HEK293T (cell line): ENCODE results near the gene RPL13.
"Not testable (repeated sequence)": the region's sequence is repeated elsewhere in the genome, so short reads cannot be mapped to it uniquely, and the experiment has no call there.

Experiments
- CTCF ChIA-PET: fragments of 350-600 bp; formaldehyde crosslinking; extraction: SDS; loops from one replicate; lab custom pipeline; 2021; ENCODE audit warnings: antibody characterized with exemption, inconsistent platforms; lab: Yijun Ruan, JAX
- POLR2A ChIA-PET: fragments of 350-600 bp; formaldehyde crosslinking; extraction: SDS; loops from one replicate; lab custom pipeline; 2020; ENCODE audit warnings: antibody characterized with exemption, inconsistent platforms; lab: Yijun Ruan, JAX
- DNase-seq: peaks from one replicate; pipeline ENCODE4 v3.0.0; 2012; ENCODE audit warnings: mixed read lengths; ENCODE audit errors: extremely low spot score
- ARNT ChIP-seq: fragments of 450-650 bp; IDR thresholded peaks from 2 replicates; pipeline ENCODE4 v1.6.1; 2017; ENCODE audit warnings: mild to moderate bottlenecking
- BHLHE40 ChIP-seq: fragments of 450-650 bp; IDR thresholded peaks from 2 replicates; pipeline ENCODE4 v1.6.1; 2016; ENCODE audit warnings: mild to moderate bottlenecking, moderate library complexity, borderline replicate concordance
- CTBP1 ChIP-seq: fragments of 450-650 bp; IDR thresholded peaks from 2 replicates; pipeline ENCODE4 v1.6.1; 2016; ENCODE audit warnings: borderline replicate concordance
- ELF4 ChIP-seq: fragments of 450-650 bp; IDR thresholded peaks from 2 replicates; pipeline ENCODE4 v1.6.1; 2017; ENCODE audit warnings: antibody characterized with exemption
- FOXA1 ChIP-seq: fragments of 450-650 bp; IDR thresholded peaks from 2 replicates; pipeline ENCODE4 v1.6.1; 2016; ENCODE audit warnings: mild to moderate bottlenecking
- FOXK2 ChIP-seq: fragments of 450-650 bp; IDR thresholded peaks from 2 replicates; pipeline ENCODE4 v1.6.1; 2016; ENCODE audit warnings: mild to moderate bottlenecking
- FOXM1 ChIP-seq: fragments of 450-650 bp; IDR thresholded peaks from 2 replicates; pipeline ENCODE4 v1.6.1; 2017; ENCODE audit warnings: mild to moderate bottlenecking, borderline replicate concordance
- HDGF ChIP-seq: fragments of 450-650 bp; IDR thresholded peaks from 2 replicates; pipeline ENCODE4 v1.6.1; 2017; ENCODE audit warnings: antibody characterized with exemption, borderline replicate concordance
- L3MBTL2 ChIP-seq: fragments of 450-650 bp; conservative IDR thresholded peaks from 2 replicates; pipeline ENCODE4 v1.6.1; 2016; ENCODE audit warnings: mild to moderate bottlenecking
- LEF1 ChIP-seq: fragments of 450-650 bp; IDR thresholded peaks from 2 replicates; pipeline ENCODE4 v1.6.1; 2017; ENCODE audit warnings: mild to moderate bottlenecking, borderline replicate concordance
- NFRKB ChIP-seq: fragments of 450-650 bp; IDR thresholded peaks from 2 replicates; pipeline ENCODE4 v1.6.1; 2016; ENCODE audit warnings: mild to moderate bottlenecking, moderate library complexity
- PKNOX1 ChIP-seq: fragments of 450-650 bp; IDR thresholded peaks from 2 replicates; pipeline ENCODE4 v1.6.1; 2016
- SP1 ChIP-seq: fragments of 450-650 bp; IDR thresholded peaks from 2 replicates; pipeline ENCODE4 v1.6.1; 2017
- SUZ12 ChIP-seq: fragments of 450-650 bp; IDR thresholded peaks from 2 replicates; pipeline ENCODE4 v1.6.1; 2016; ENCODE audit warnings: mild to moderate bottlenecking
- TARDBP ChIP-seq: fragments of 450-650 bp; IDR thresholded peaks from 2 replicates; pipeline ENCODE4 v1.6.1; 2016
- ZNF384 ChIP-seq: fragments of 450-650 bp; IDR thresholded peaks from 2 replicates; pipeline ENCODE4 v1.6.1; 2016

The RPL13 gene

DNA sequence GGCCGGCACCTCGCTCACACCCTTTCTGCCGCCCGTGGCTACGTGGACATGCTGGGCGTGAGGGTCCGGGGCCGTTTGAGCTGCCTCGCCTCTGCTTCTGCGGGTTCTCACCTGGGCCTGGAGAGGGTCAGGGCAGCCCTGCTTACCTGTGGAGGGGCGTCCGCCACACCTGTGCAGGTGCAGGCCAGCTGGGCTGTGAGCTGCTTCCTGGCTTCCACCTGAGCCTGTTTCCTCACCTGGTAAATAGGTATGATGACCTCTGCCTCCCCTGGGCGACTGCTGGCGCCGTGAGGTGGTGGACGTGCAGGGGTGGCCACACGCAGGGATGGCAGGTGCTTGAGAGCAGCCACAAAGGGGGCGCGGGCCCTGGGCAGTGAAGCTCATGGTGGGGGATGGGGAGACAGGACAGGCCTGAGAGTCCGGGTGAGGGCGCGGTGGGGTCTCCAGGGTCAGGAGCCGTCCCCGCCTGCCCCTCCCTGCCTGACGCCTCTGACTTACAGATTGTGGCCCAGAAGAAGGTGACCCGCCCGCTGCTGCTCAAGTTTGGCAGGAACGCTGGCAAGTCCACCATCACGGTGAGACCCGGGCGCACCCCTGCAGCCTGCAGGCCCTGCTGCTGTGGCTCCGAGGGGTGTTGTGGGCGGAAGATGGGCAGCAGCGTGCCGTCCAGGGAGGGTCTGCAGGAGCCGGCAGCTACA lies 22.9 kb downstream of the RPL13 start:
- DNase-seq: no peak
- TF ChIP-seq FOXK2 (no peak), FOXM1 (no peak), HDGF (no peak), FOXA1 (no peak), ELF4 (no peak), L3MBTL2 (no peak), SP1 (no peak), NFRKB (no peak), PKNOX1 (no peak), TARDBP (no peak), BHLHE40 (no peak), SUZ12 (no peak), CTBP1 (no peak), ZNF384 (no peak), LEF1 (no peak)
- CTCF ChIA-PET: interaction anchor here (0.7 kb wide), 1 partner anchor 119 kb away, joined by 5 read pairs; no protein-coding TSS in a partner anchor
- POLR2A ChIA-PET: no interaction called here

DNA sequence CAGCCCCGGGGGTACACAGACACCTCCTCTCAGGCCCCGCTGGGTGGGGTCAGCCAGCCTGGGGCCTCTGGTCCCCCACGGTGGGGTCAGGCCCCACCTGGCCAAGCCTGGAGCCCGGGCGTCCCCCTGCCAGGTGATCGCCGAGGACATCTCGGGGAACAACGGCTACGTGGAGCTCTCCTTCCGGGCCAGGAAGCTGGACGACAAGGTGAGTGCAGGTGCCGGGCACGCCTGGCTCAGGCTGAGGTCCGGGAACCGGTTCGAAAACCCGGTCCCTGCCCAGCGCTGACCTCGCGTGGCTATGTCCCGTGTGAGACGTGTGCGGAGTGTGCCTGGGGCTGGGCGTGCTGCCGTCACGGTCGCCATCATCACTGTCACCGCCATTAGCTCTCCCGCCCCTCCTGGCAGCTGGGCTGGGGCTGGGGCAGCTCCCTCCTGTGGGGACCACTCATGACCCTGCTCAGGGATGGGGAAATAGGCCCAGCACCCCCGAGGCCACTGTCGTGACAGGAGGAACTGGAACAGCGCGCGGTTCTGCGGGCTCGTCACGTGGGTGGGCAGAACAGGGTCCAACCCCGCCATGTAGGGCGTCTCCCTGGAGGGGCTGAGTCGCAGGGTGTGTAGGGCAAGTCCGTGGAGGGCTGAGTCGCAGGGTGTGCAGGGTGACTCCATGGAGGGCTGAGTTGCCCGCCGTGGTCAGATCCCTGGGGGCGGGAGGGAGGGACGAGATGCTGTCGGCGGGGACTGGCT lies 23.6 kb downstream of the RPL13 start:
- POLR2A ChIA-PET: interaction anchor here (1.0 kb wide), 1 partner anchor 22 kb away, joined by 3 read pairs; no protein-coding TSS in a partner anchor
- no peak for DNase-seq
- TF ChIP-seq HDGF: no peak
- TF ChIP-seq NFRKB: no peak
- no peak for TF ChIP-seq LEF1
- no peak for TF ChIP-seq PKNOX1
- TF ChIP-seq L3MBTL2: no peak
- no peak for TF ChIP-seq CTBP1
- no peak for TF ChIP-seq FOXA1
- CTCF ChIA-PET: interaction anchor here (0.7 kb wide), 1 partner anchor 118 kb away, joined by 5 read pairs; no protein-coding TSS in a partner anchor

- DNase-seq: no peak
- ChIA-PET POLR2A (interaction anchor here (1.0 kb wide), 1 partner anchor 23 kb away, joined by 3 read pairs; no protein-coding TSS in a partner anchor), CTCF (no interaction called here)
- no peak for TF ChIP-seq CTBP1
- TF ChIP-seq LEF1: no peak
- TF ChIP-seq SP1: no peak
- TF ChIP-seq FOXM1: no peak
- no peak for TF ChIP-seq ELF4
- TF ChIP-seq PKNOX1: no peak
- no peak for TF ChIP-seq FOXA1
- no peak for TF ChIP-seq BHLHE40
- TF ChIP-seq ARNT: no peak
- TF ChIP-seq L3MBTL2: no peak
These were observed 24.5 kb downstream of the RPL13 start for GRCh38 chr16:89584768-89585549.

- no peak for TF ChIP-seq ARNT
- TF ChIP-seq LEF1: no peak
- no peak for TF ChIP-seq ELF4
- no peak for TF ChIP-seq L3MBTL2
- TF ChIP-seq ZNF384: no peak
- no peak for TF ChIP-seq PKNOX1
- no peak for TF ChIP-seq NFRKB
- TF ChIP-seq TARDBP: no peak
- no peak for TF ChIP-seq SP1
- no peak for TF ChIP-seq FOXM1
- TF ChIP-seq SUZ12: no peak
- no peak for TF ChIP-seq BHLHE40
- TF ChIP-seq FOXA1: no peak
- no peak for TF ChIP-seq HDGF
- no peak for TF ChIP-seq FOXK2
- TF ChIP-seq CTBP1: no peak
- DNase-seq: no peak
- CTCF ChIA-PET: no interaction called here
- POLR2A ChIA-PET: no interaction called here
These were observed 25.7 kb downstream of the RPL13 start for GRCh38 chr16:89586218-89586617.

DNA sequence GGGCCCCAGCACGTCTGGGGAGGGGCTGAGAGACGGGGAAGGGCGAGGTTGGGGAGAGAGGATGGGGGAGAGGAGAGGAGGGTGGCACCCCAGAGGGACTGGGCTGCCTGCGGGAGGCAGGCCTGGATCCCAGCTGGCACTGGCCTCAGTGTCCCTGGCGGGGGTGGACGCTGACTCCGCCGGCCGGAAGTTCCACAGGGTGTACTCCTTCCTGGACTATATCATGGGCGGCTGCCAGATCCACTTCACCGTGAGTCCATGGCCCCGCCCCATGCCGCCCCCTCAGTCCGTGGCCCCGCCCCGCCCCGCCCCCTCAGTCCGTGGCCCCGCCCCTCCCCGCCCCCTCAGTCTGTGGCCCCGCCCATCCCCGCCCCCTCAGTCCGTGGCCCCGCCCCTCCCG lies 26.4 kb downstream of the RPL13 start:
- TF ChIP-seq FOXA1 (no peak), SP1 (peak; percentile 87), ARNT (no peak)
- DNase-seq: peak; percentile 58
- POLR2A ChIA-PET: no interaction called here
- CTCF ChIA-PET: no interaction called here

- POLR2A ChIA-PET, CTCF ChIA-PET, DNase-seq: not testable (repeated sequence)
These were observed 27.2 kb downstream of the RPL13 start for GRCh38 chr16:89587676-89588075.
